MM.1S (cell line): ENCODE results near the gene BCAS4.

Experiments used
- DNase-seq: peaks from one replicate; pipeline ENCODE4 v3.0.0-alpha.2; 2015
- H2AFZ ChIP-seq: fragments of 300-600 bp; sonication (generic); 2 replicates; pipeline ENCODE4 v1.6.0; 2016; ENCODE audit warnings: antibody characterized with exemption, low read length
- H3F3A ChIP-seq: fragments of 300-600 bp; sonication (generic); 2 replicates; pipeline ENCODE4 v1.6.1; 2016; ENCODE audit warnings: mild to moderate bottlenecking, antibody characterized with exemption, low read length, moderate library complexity, mixed read lengths; ENCODE audit not compliant: insufficient read depth
- H3K27ac ChIP-seq: fragments of 300-600 bp; sonication (generic); 2 replicates; pipeline ENCODE4 v1.5.1; 2016; ENCODE audit warnings: mild to moderate bottlenecking, low read length
- H3K27me3 ChIP-seq: fragments of 300-600 bp; sonication (generic); replicated peaks from 2 replicates; pipeline ENCODE4 v1.6.0; 2016; ENCODE audit warnings: low read length; ENCODE audit not compliant: insufficient read depth
- H3K36me3 ChIP-seq: fragments of 300-600 bp; sonication (generic); replicated peaks from 2 replicates; pipeline ENCODE4 v1.6.1; 2016; ENCODE audit warnings: mild to moderate bottlenecking, low read length, mixed read lengths; ENCODE audit not compliant: insufficient read depth
- H3K4me1 ChIP-seq: fragments of 300-600 bp; sonication (generic); 2 replicates; pipeline ENCODE4 v1.6.1; 2016; ENCODE audit warnings: low read length, mixed read lengths
- H3K4me2 ChIP-seq: fragments of 300-600 bp; sonication (generic); 2 replicates; pipeline ENCODE4 v1.6.0; 2016; ENCODE audit warnings: low read depth, low read length
- H3K4me3 ChIP-seq: fragments of 300-600 bp; sonication (generic); 2 replicates; pipeline ENCODE4 v1.5.1; 2016; ENCODE audit warnings: low read length, mixed read lengths
- H3K79me2 ChIP-seq: fragments of 300-600 bp; sonication (generic); 2 replicates; pipeline ENCODE4 v1.6.1; 2016; ENCODE audit warnings: mixed run types, low read length, mixed read lengths
- H3K9ac ChIP-seq: fragments of 300-600 bp; sonication (generic); 2 replicates; pipeline ENCODE4 v1.6.1; 2016; ENCODE audit warnings: low read length, mixed read lengths
- H3K9me2 ChIP-seq: fragments of 300-600 bp; sonication (generic); replicated peaks from 2 replicates; pipeline ENCODE4 v1.6.1; 2016; ENCODE audit warnings: mild to moderate bottlenecking, low read length, mixed read lengths; ENCODE audit not compliant: insufficient read depth
- H3K9me3 ChIP-seq: fragments of 300-600 bp; sonication (generic); replicated peaks from 2 replicates; pipeline ENCODE4 v1.6.1; 2016; ENCODE audit warnings: mild to moderate bottlenecking, low read length, mixed read lengths; ENCODE audit not compliant: insufficient read depth
- H4K20me1 ChIP-seq: fragments of 300-600 bp; sonication (generic); 2 replicates; pipeline ENCODE4 v1.6.1; 2016; ENCODE audit warnings: mild to moderate bottlenecking, low read length, moderate library complexity, mixed read lengths; ENCODE audit not compliant: insufficient read depth
- CTCF ChIP-seq: fragments of 300-600 bp; sonication (generic); IDR thresholded peaks from 2 replicates; pipeline ENCODE4 v1.5.1; 2016; ENCODE audit warnings: antibody characterized with exemption, low read length, mixed read lengths
- EZH2 ChIP-seq: fragments of 300-600 bp; sonication (generic); optimal IDR thresholded peaks from 2 replicates; pipeline ENCODE3; 2017; ENCODE audit warnings: low read depth, mild to moderate bottlenecking, antibody characterized with exemption, low read length, mixed read lengths
- EZH2phosphoT487 ChIP-seq: fragments of 300-600 bp; sonication (generic); IDR thresholded peaks from 2 replicates; pipeline ENCODE4 v1.6.1; 2018; ENCODE audit warnings: antibody characterized with exemption, low read length

Gene BCAS4

GRCh38 chr20:50828363-50829136 lies 33.7 kb downstream of the BCAS4 start:
- Histone ChIP-seq H3K27me3 (no peaks in the 10 kb centered on the region), H3K27ac (no peak overlapping the region), H2AFZ (no peak overlapping the region), H3K79me2 (no peaks in the 10 kb centered on the region), H3K9me3 (no peaks in the 10 kb centered on the region), H3K36me3 (no peaks in the 10 kb centered on the region), H3K4me1 (no peaks in the 10 kb centered on the region), H4K20me1 (no peaks in the 10 kb centered on the region), H3K4me2 (no peak overlapping the region), H3K9me2 (no peaks in the 10 kb centered on the region), H3K9ac (no peak overlapping the region), H3F3A (no peaks in the 10 kb centered on the region), H3K4me3 (no peak overlapping the region)
- no peak for TF ChIP-seq EZH2
- no peak for TF ChIP-seq EZH2phosphoT487
- TF ChIP-seq CTCF = no peak
- no peak for DNase-seq

GRCh38 chr20:50831622-50832021 lies 36.8 kb downstream of the BCAS4 start:
- no peak overlapping the region for H3K27ac ChIP-seq
- no peak for DNase-seq
- no peaks in the 10 kb centered on the region for H3K9me3 ChIP-seq
- no peaks in the 10 kb centered on the region for H3K79me2 ChIP-seq
- H2AFZ ChIP-seq = no peak overlapping the region
- no peaks in the 10 kb centered on the region for H3K27me3 ChIP-seq
- no peaks in the 10 kb centered on the region for H3K9me2 ChIP-seq
- no peaks in the 10 kb centered on the region for H3K36me3 ChIP-seq
- no peak overlapping the region for H3K9ac ChIP-seq
- no peak overlapping the region for H3K4me3 ChIP-seq
- TF ChIP-seq EZH2phosphoT487 = no peak
- H4K20me1 ChIP-seq = no peaks in the 10 kb centered on the region
- no peaks in the 10 kb centered on the region for H3K4me1 ChIP-seq
- no peaks in the 10 kb centered on the region for H3F3A ChIP-seq
- no peak overlapping the region for H3K4me2 ChIP-seq

DNA sequence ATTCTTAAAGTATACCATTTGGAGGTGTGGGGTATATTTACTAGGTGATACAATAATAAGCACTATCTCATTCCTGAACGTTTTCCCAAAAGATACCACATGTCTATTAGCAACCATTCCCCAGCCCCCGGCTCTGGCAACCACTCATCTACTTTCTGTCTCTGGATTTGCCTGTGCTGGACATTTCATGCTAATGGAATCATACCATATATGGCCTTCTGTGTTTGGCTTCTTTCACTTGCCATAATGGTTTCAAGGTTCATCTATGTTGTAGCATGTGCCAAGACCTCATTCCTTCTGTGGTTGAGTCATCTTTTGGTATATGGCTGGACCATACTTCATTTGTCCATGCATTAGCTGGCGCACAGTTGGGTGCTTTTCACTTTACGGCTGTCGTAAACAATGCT lies 39.7 kb downstream of the BCAS4 start:
- Histone ChIP-seq H3K9me3 (no peaks in the 10 kb centered on the region), H3F3A (no peaks in the 10 kb centered on the region), H3K27ac (no peak overlapping the region), H4K20me1 (no peaks in the 10 kb centered on the region), H3K79me2 (no peaks in the 10 kb centered on the region), H3K9me2 (no peaks in the 10 kb centered on the region), H3K4me3 (no peak overlapping the region), H3K4me1 (no peaks in the 10 kb centered on the region), H2AFZ (no peak overlapping the region), H3K27me3 (no peaks in the 10 kb centered on the region), H3K36me3 (no peaks in the 10 kb centered on the region), H3K4me2 (no peak overlapping the region), H3K9ac (no peak overlapping the region)
- no peak for TF ChIP-seq EZH2
- no peak for TF ChIP-seq EZH2phosphoT487
- TF ChIP-seq CTCF = no peak
- DNase-seq = no peak
